SK-N-SH treated with all-trans-retinoic acid at 6 μM for 48 hours (cell line): ENCODE measurements around the gene TIMELESS.
"Not testable (repeated sequence)": the region's sequence is repeated elsewhere in the genome, so short reads cannot be mapped to it uniquely, and the experiment has no call there.

Experiments
- ATAC-seq: fragments of 200-7000 bp; cut with Tn5 transposase; 3 replicates; pipeline ENCODE4 v1.9.1; 2020; ENCODE audit warnings: mild to moderate bottlenecking, moderate library complexity
- ARNTL ChIP-seq: fragments of 450-650 bp; formaldehyde crosslinking; IDR thresholded peaks from 2 replicates; pipeline ENCODE4 v1.5.0; 2020; ENCODE audit warnings: low read depth, mild to moderate bottlenecking, moderate library complexity, borderline replicate concordance
- BACH2 ChIP-seq: fragments of 250-450 bp; sonication (Bioruptor Pico); IDR thresholded peaks from 2 replicates; pipeline ENCODE4 v1.9.0; 2021; ENCODE audit warnings: mild to moderate bottlenecking, borderline replicate concordance
- CREB5 ChIP-seq: fragments of 250-450 bp; sonication (Bioruptor Pico); IDR thresholded peaks from 2 replicates; pipeline ENCODE4 v1.5.1; 2020; ENCODE audit warnings: low read depth, mild to moderate bottlenecking, moderate library complexity
- CSDC2 ChIP-seq: fragments of 250-450 bp; sonication (Bioruptor Pico); IDR thresholded peaks from 2 replicates; pipeline ENCODE4 v1.5.0; 2020; ENCODE audit warnings: mild to moderate bottlenecking, moderate library complexity
- GLIS3 ChIP-seq: fragments of 250-450 bp; sonication (Bioruptor Pico); IDR thresholded peaks from 2 replicates; pipeline ENCODE4 v1.5.0; 2020; ENCODE audit warnings: mild to moderate bottlenecking, moderate library complexity
- ISL1 ChIP-seq: fragments of 250-450 bp; sonication (Bioruptor Pico); IDR thresholded peaks from 2 replicates; pipeline ENCODE4 v2.1.2; 2022; ENCODE audit warnings: mild to moderate bottlenecking, moderate library complexity
- OSR1 ChIP-seq: fragments of 250-450 bp; sonication (Bioruptor Pico); IDR thresholded peaks from 2 replicates; pipeline ENCODE4 v1.8.0; 2022; ENCODE audit warnings: moderate library complexity, mild to moderate bottlenecking, inconsistent platforms
- RARB ChIP-seq: fragments of 250-450 bp; sonication (Bioruptor Pico); IDR thresholded peaks from 2 replicates; pipeline ENCODE4 v1.8.0; 2021; ENCODE audit warnings: mild to moderate bottlenecking, moderate library complexity
- SNAI2 ChIP-seq: fragments of 250-450 bp; sonication (Bioruptor Pico); IDR thresholded peaks from 2 replicates; pipeline ENCODE4 v1.5.0; 2020; ENCODE audit warnings: mild to moderate bottlenecking, moderate library complexity
- TCF4 ChIP-seq: fragments of 250-450 bp; sonication (Bioruptor Pico); IDR thresholded peaks from 2 replicates; pipeline ENCODE4 v1.8.0; 2021; ENCODE audit warnings: mild to moderate bottlenecking, moderate library complexity, borderline replicate concordance
- TOX ChIP-seq: fragments of 250-450 bp; sonication (Bioruptor Pico); IDR thresholded peaks from 2 replicates; pipeline ENCODE4 v1.8.0; 2021; ENCODE audit warnings: mild to moderate bottlenecking, moderate library complexity, borderline replicate concordance
- ZFP3 ChIP-seq: fragments of 250-450 bp; sonication (Bioruptor Pico); IDR thresholded peaks from 2 replicates; pipeline ENCODE4 v1.5.0; 2020; ENCODE audit warnings: mild to moderate bottlenecking, moderate library complexity
- ZNF565 ChIP-seq: fragments of 450-650 bp; formaldehyde crosslinking; conservative IDR thresholded peaks from 2 replicates; pipeline ENCODE4 v1.5.0; 2020; ENCODE audit warnings: low read depth, mild to moderate bottlenecking, moderate library complexity
- ZNF70 ChIP-seq: fragments of 450-650 bp; formaldehyde crosslinking; IDR thresholded peaks from 2 replicates; pipeline ENCODE4 v1.5.0; 2020; ENCODE audit warnings: mild to moderate bottlenecking, moderate library complexity
- ZNF8 ChIP-seq: fragments of 450-650 bp; formaldehyde crosslinking; IDR thresholded peaks from 2 replicates; pipeline ENCODE4 v1.5.0; 2020; ENCODE audit warnings: mild to moderate bottlenecking, moderate library complexity
- TF ChIP-seq, protein P1 (sequence below): fragments of 250-450 bp; sonication (Bioruptor Pico); IDR thresholded peaks from 2 replicates; pipeline ENCODE4 v1.5.0; 2020; ENCODE audit warnings: mild to moderate bottlenecking, moderate library complexity
- TF ChIP-seq, protein P2 (sequence below): fragments of 250-450 bp; sonication (Bioruptor Pico); IDR thresholded peaks from 2 replicates; pipeline ENCODE4 v1.5.1; 2021; ENCODE audit warnings: mild to moderate bottlenecking, moderate library complexity
- TF ChIP-seq, protein P3 (sequence below): fragments of 250-450 bp; sonication (Bioruptor Pico); IDR thresholded peaks from 2 replicates; pipeline ENCODE4 v1.8.0; 2021; ENCODE audit warnings: low read depth, mild to moderate bottlenecking, moderate library complexity, borderline replicate concordance

The TIMELESS gene

GRCh38 chr12:56410768-56411167, 38.5 kb downstream of the TIMELESS start:
- no peak for ATAC-seq
- TF ChIP-seq, protein P1, sequence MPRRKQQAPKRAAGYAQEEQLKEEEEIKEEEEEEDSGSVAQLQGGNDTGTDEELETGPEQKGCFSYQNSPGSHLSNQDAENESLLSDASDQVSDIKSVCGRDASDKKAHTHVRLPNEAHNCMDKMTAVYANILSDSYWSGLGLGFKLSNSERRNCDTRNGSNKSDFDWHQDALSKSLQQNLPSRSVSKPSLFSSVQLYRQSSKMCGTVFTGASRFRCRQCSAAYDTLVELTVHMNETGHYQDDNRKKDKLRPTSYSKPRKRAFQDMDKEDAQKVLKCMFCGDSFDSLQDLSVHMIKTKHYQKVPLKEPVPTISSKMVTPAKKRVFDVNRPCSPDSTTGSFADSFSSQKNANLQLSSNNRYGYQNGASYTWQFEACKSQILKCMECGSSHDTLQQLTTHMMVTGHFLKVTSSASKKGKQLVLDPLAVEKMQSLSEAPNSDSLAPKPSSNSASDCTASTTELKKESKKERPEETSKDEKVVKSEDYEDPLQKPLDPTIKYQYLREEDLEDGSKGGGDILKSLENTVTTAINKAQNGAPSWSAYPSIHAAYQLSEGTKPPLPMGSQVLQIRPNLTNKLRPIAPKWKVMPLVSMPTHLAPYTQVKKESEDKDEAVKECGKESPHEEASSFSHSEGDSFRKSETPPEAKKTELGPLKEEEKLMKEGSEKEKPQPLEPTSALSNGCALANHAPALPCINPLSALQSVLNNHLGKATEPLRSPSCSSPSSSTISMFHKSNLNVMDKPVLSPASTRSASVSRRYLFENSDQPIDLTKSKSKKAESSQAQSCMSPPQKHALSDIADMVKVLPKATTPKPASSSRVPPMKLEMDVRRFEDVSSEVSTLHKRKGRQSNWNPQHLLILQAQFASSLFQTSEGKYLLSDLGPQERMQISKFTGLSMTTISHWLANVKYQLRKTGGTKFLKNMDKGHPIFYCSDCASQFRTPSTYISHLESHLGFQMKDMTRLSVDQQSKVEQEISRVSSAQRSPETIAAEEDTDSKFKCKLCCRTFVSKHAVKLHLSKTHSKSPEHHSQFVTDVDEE: no peak
- no peak for TF ChIP-seq CSDC2 (CRISPR knock-in tag)
- TF ChIP-seq OSR1 (CRISPR knock-in tag): no peak
- no peak for TF ChIP-seq SNAI2
- TF ChIP-seq, protein P2, sequence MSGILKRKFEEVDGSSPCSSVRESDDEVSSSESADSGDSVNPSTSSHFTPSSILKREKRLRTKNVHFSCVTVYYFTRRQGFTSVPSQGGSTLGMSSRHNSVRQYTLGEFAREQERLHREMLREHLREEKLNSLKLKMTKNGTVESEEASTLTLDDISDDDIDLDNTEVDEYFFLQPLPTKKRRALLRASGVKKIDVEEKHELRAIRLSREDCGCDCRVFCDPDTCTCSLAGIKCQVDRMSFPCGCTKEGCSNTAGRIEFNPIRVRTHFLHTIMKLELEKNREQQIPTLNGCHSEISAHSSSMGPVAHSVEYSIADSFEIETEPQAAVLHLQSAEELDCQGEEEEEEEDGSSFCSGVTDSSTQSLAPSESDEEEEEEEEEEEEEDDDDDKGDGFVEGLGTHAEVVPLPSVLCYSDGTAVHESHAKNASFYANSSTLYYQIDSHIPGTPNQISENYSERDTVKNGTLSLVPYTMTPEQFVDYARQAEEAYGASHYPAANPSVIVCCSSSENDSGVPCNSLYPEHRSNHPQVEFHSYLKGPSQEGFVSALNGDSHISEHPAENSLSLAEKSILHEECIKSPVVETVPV (CRISPR knock-in tag): no peak
- no peak for TF ChIP-seq ARNTL (CRISPR knock-in tag)
- TF ChIP-seq TOX (CRISPR knock-in tag): no peak
- TF ChIP-seq TCF4 (CRISPR knock-in tag): no peak

- ATAC-seq: no peak
Measured at GRCh38 chr12:56408799-56409417, 40.3 kb downstream of the TIMELESS start.

GRCh38 chr12:56404227-56404626, 45.0 kb downstream of the TIMELESS start:
- ATAC-seq: not testable (repeated sequence)

More at GRCh38 chr12:56408799-56409417, 40.3 kb downstream of the TIMELESS start:
- no peak for TF ChIP-seq BACH2 (CRISPR knock-in tag)

DNA sequence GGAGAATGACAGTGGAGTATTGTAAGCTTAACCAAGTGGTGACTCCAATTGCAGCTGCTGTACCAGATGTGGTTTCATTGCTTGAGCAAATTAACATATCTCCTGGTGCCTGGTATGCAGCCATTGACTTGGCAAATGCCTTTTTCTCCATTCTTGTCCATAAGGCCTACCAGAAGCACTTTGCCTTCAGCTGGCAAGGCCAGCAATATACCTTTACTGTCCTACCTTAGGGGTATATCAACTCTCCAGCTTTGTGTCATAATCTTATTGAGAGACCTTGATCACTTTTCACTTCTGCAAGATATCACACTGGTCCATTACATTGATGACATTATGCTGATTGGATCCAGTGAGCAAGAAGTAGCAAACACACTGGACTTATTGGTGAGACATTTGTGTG, 47.6 kb downstream of the TIMELESS start:
- ATAC-seq: not testable (repeated sequence)

DNA sequence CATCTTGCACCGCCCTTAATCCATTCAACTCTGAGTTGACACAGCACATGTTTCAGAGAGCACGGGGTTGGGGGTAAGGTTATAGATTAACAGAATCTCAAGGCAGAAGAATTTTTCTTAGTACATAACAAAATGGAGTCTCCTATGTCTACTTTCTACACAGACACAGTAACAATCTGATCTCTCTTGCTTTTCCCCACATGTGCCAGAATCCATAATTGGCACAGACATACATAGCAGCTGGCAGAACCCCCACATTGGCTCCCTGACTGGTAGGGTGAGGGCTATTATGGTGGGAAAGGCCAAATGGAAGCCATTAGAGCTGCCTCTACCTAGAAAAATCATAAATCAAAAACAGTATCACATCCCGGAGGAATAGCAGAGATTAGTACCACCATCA, 48.1 kb downstream of the TIMELESS start:
- not testable (repeated sequence) for ATAC-seq

DNA sequence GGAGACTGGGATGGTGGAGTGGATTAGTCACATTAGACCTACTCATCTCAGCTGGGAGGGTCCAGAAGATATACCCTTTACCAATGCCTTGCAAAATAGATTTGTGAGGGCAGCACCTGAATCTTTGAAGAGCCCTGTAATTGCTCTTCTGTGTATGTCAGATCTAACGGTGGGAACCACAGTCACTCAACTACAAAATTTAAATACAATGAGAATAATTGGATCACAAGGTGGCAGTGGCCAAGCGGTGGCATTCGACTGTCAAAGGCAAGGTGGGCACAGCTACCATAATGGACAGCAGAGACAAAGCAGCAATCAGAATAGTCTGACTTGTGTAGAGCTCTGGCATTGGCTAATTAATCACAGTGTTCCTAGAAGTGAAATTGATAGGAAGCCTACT, 49.8 kb downstream of the TIMELESS start:
- ATAC-seq: not testable (repeated sequence)

DNA sequence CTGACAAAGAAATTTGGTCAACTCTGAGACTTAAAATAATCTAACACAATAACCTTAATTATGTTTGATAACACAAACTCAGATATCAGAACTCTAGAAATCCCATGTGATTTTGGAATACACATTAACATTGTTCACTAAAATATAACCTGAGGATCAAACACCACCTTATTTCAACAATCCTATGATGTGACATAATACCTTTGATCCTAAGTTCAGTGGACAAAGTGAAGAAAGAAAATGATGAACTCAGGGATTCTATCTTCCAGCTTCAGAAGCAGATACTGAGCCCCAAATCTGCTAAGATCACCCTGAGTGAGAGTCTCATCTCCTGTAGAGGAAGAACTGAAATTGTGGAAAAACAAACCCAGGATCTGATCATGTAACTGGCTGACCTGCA, 50.9 kb downstream of the TIMELESS start:
- ATAC-seq: no peak
- no peak for TF ChIP-seq RARB
- no peak for TF ChIP-seq BACH2 (CRISPR knock-in tag)
- no peak for TF ChIP-seq ARNTL (CRISPR knock-in tag)
- no peak for TF ChIP-seq ZFP3 (CRISPR knock-in tag)
- no peak for TF ChIP-seq ZNF565 (CRISPR knock-in tag)
- TF ChIP-seq OSR1 (CRISPR knock-in tag): no peak
- TF ChIP-seq ZNF70 (CRISPR knock-in tag): no peak
- TF ChIP-seq, protein P1: no peak
- no peak for TF ChIP-seq CREB5 (CRISPR knock-in tag)
- no peak for TF ChIP-seq ISL1 (CRISPR knock-in tag)
- TF ChIP-seq, protein P3, sequence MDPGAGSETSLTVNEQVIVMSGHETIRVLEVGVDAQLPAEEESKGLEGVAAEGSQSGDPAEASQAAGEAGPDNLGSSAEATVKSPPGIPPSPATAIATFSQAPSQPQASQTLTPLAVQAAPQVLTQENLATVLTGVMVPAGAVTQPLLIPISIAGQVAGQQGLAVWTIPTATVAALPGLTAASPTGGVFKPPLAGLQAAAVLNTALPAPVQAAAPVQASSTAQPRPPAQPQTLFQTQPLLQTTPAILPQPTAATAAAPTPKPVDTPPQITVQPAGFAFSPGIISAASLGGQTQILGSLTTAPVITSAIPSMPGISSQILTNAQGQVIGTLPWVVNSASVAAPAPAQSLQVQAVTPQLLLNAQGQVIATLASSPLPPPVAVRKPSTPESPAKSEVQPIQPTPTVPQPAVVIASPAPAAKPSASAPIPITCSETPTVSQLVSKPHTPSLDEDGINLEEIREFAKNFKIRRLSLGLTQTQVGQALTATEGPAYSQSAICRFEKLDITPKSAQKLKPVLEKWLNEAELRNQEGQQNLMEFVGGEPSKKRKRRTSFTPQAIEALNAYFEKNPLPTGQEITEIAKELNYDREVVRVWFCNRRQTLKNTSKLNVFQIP: no peak
- TF ChIP-seq CSDC2 (CRISPR knock-in tag): no peak
- TF ChIP-seq ZNF8 (CRISPR knock-in tag): no peak
- TF ChIP-seq GLIS3 (CRISPR knock-in tag): no peak
